Anterior cingulate cortex (tissue), 58 donors: ENCODE data around the gene LRPAP1.
"Not testable (repeated sequence)": the region's sequence is repeated elsewhere in the genome, so short reads cannot be mapped to it uniquely, and the experiment has no call there.

Experiments used
- DNase-seq, 58 donors: peaks; one replicate each; lab custom pipeline; 2025; lab: John Stamatoyannopoulos, UW

The LRPAP1 gene

GRCh38 chr4:3563403-3563802 is 31.2 kb upstream of the LRPAP1 start:
- DNase-seq: no peak

DNA sequence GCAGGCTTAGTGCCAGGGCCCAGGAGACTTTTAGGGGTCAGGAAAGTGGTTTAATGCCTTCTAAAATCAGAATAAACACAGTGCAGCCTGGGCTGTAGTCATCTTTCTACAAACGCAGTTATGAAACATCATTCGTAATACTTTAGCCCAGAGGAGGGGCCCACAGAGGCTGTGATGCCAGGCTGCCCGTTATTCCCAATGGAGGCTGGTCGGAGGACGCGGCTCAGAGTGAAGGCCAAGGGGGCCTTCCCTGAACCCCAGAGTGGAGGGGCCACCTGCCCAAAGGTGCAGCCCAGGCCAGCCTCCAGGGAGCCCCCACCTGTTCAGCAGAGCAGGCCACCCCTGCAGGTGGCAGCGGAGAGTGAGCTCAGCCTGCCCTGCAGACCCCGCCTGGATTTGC is 29.9 kb upstream of the LRPAP1 start:
- not testable (repeated sequence) for DNase-seq

DNA sequence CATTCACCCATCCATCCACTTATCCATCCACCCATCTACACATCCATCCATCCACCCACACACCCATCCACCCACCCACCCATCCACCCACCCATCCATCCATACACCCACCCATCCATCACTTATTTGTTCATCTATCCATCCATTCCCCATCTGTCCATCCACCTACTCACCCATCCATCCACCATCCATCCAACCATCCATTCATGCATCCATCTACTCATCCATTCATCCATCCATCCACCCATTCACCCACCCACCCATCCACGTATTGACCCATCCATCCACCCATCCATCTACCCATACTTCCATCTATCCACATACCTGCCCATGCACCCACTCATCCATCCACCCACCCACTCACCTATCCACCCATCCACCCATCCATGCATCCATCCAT is 28.2 kb upstream of the LRPAP1 start:
- DNase-seq: not testable (repeated sequence)

DNA sequence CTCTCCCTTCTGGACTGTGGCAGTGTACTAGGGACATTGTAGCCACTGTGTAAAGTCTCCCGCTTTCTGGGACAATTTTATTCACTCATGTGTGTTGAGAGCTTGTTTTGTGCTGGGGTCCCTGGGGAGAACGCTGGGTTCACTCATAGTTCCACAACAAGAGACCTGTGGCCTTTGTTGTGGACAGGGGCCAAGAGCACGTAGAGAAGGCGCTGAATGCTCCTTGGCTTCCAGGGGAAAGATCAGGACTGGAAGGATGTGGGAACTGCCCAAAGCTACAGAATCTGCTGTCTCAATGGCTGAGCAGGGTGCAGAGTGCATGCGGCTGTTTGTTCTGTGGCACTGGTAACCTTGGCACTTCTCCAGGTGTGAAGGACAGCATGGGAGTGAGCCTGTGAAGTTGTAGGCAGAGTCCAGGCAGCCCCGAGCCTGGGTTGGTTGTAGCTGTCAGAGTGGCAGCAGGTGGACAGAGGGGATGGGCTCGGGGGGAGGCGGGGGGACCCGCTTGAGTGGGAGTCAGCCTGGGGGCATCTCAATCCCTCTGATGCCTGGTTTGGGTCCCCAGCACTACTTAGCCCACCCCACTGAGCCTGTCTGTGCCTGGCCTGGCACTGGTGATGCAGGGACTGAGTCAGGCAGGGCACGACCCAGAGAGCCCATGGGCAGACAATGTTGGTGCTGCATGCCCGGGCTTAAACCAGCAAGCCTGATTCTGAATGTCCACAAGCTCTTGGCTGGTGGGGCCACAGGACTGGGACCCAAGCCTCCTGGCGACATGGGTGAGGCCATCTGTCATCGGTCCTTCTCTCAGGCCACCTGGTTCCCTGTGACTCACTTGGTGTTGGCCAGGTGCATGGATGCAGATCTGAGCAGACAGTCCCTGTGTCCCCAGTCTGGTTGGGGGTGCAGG is 27.4 kb upstream of the LRPAP1 start:
- DNase-seq: not testable (repeated sequence)

GRCh38 chr4:3558514-3558836 is 26.3 kb upstream of the LRPAP1 start:
- DNase-seq: not testable (repeated sequence)

DNA sequence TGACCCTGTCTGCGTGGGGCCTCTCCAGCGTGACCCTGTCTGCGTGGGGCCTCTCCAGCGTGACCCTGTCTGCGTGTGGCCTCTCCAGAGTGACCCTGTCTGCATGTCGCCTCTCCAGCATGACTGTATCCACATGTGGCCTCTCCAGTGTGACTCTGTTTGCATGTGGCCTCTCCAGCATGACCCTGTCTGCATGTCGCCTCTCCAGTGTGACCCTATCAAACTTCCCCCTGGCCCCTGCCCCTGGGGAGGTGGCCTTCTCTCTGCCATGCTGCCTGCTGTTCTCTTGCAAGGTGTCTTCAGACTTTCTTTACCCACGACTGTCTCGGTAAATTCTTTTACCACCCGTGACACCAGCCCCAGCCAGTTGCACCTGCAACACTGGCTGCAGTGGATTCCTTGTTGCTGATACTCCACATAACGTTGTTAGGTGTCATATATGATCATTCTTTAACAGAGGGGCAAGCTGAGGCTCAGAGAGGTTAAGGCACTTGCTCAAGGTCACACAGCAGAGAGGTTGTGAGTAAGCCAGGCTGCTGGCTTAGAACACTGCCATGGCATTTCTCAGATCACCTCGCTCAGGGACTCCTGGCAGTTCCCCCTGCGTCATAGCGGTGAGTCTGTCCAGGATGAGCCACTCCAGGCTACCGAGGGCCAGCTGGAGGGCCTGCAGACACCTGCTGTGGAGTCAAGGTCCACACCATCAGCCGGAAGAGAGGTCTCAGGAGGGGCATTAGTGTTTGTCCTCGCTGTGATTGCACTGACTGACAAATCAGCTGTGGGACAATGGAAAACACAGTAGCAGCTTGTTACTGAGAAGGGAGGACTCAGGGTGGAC is 25.7 kb upstream of the LRPAP1 start:
- not testable (repeated sequence) for DNase-seq

- DNase-seq: not testable (repeated sequence)
Measured at GRCh38 chr4:3557088-3557492, 24.9 kb upstream of the LRPAP1 start.

GRCh38 chr4:3556244-3556867 is 24.1 kb upstream of the LRPAP1 start:
- DNase-seq: not testable (repeated sequence)

DNA sequence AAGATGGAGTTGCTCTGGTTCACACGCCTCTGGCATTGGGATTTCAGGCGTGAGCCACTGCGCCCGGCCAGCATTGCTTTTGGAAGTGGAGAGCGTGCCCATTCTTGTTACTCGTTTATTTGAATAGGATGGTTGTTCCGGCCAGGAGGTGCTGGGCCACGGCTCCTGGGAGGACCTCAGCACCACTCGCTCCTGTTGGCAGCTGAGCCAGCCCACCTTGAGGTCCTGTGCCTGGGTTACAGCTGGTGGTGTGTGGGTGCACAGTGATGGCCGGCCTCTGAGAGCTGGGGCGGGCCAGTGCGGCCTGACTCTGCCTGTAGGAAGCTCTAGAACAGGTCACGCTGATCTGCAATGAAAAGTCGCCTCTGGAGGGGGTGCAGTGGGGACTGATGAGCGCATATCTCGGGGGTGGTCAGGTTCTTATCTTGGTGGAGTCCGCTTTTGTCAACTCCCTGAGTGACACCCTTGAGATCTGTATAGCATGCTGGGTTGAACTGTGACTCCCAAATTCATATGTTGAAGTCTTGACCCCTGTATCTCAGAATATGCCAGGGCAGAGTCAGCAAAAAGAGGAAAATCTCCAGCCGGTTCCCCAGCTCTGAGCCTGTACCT is 23.3 kb upstream of the LRPAP1 start:
- not testable (repeated sequence) for DNase-seq

- DNase-seq: not testable (repeated sequence)
Measured at GRCh38 chr4:3551366-3551765, 19.1 kb upstream of the LRPAP1 start.

DNA sequence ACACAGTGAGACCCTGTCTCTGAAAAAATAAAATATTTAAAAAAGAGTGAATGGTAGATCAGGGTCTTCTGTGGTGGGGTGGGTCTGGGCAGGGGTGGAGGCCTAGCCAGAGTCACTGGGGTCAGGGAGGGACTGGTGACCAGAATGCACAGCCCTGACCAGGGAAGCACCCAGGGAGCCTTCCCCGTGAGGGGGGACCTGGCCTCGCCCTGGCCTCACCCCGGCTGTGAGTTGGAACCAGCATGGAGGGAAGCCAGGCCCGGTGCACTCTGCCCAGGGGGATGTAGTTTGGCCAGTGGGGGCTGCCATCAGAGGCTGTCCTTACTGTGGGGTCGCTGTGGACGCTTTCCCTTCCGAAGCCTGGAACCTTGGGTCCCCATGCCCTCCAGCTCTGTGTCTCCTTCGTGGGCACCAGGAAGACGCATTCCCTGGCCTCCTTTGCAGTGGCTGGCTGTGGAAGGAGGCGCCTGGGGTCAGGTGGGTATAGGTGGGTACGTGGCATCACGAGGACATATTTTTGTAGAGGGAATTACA is 18.6 kb upstream of the LRPAP1 start:
- not testable (repeated sequence) for DNase-seq

DNA sequence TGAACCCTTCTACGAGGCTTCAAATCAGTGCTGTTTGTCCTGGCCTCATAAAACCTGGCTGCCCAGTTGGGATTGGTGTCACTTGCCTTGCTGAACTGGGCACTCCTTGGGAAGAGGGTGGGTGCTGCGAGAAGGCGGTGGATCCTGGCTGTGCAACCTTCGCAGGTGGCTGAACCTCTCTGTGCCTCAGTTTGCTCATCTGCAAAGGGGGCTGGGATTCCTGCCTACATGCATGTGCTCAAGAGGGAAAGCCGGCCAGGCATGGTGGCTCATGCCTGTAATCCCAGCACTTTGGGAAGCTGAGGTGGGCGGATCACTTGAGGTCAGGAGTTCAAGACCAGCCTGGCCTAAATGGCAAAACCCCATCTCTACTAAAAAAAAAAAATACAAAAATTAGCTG is 17.8 kb upstream of the LRPAP1 start:
- not testable (repeated sequence) for DNase-seq

DNA sequence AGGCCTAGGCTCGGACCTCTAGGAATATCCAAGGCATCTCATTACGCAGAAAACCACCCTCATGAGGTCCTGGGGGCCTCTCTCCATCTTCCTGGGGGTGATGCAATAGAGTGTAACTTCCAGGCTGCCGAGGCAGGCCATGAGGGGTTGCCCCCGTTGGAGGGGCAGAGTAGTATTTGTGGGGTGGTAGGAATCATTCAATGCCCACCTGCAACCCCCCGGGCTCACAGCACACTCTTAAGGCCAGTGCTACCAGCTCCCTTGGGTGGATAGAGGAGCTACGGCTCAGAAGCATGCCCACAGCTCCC is 17.4 kb upstream of the LRPAP1 start:
- not testable (repeated sequence) for DNase-seq

DNA sequence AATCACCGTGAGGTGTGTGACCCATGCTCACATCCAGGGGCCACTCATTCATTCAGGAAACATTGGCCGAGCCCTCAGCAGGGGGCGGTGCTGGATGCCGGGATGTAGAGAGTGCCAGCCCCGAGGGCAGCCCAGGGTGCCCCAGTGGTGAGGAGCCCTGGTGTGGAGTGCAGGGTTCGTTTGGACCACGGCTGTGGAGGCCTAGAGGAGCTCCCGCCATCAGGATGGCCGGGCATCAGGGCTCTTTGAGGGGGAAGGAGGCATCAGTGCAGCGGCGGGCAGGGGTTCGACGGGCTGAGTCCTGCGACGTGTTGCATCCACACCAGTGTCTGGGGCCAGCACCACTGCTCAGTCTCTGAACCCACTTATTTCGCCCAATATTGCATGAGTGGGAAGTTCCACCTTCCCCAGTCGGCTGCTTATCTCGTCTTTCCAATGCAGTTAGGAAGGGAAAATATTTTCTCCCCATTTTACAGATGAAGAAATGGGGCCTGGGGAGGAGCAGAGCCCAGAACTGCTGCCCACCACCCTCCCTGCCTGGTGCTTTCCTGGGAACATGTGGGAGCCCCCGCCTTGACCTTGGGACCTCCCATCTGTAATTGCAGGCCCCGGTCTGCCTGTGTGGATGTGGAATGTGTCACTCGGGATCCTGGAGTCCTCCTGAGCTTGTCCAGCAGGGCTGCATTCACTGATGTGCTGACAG is 16.9 kb upstream of the LRPAP1 start:
- DNase-seq: not testable (repeated sequence)

DNA sequence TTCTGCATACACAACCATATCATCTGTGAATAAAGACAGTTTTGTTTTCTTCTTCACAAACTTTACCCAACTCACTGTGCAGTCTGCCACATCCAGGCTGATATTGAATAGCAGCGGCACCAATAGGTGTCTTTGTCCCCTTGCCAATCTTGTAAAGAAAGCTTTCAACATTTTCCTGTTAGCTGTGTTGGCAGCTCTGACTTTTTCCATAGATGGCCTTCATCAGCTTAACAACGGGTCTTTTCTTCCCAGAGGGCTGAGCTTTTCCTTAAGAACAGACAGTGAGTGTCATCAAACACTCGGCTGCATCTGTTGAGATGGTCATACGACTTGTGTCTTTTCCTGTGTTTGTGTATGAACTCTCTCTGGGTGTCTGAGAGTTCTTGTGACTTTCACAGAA is 14.5 kb upstream of the LRPAP1 start:
- DNase-seq: not testable (repeated sequence)

GRCh38 chr4:3545351-3545750 is 13.1 kb upstream of the LRPAP1 start:
- DNase-seq: not testable (repeated sequence)

- DNase-seq: not testable (repeated sequence)
Measured at GRCh38 chr4:3544259-3545025, 12.2 kb upstream of the LRPAP1 start.

DNA sequence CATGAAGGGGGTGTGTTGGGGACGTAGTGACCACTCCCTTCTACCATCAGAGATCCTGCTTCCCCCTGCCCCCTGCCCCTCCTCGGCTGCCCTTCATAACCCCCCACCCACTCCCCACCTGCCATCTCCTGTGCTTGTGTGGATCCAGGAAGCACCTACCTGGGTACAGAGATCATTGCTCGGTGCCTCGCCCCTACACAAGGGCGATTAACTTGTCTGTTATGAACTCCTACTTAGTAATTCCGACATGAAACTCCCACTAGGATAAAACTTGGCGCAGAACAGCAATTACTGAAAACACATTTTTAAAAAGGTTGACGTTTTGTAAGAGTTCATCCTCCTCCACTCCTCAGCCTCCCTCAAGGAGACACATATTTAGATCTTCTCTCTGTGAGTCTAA is 11.2 kb upstream of the LRPAP1 start:
- not testable (repeated sequence) for DNase-seq

GRCh38 chr4:3538906-3539305 is 6.7 kb upstream of the LRPAP1 start:
- not testable (repeated sequence) for DNase-seq
